Upper lobe of left lung (tissue), 4 donors: ENCODE data around the gene SLC5A1.
"Not testable (repeated sequence)": the region's sequence is repeated elsewhere in the genome, so short reads cannot be mapped to it uniquely, and the experiment has no call there.

Source experiments
- CTCF ChIP-seq, 6 experiments: fragments of 450-650 bp in 4 of 6; fragments of 200-600 bp in 2 of 6; sonication (generic) in 2 of 6; IDR thresholded peaks; one replicate each; pipeline ENCODE4 v1.5.1; 2016 to 2019; ENCODE audit warnings: antibody characterized with exemption in 6 of 6
- POLR2A ChIP-seq, 4 donors: fragments of 450-650 bp; IDR thresholded peaks; one replicate each; pipeline ENCODE4 v1.5.1; 2016 to 2017; ENCODE audit warnings: antibody characterized with exemption in 4 of 4, mild to moderate bottlenecking in 2 of 4

GRCh38 chr22:32154727-32155126 lies 111.7 kb downstream of the SLC5A1 start:
- not testable (repeated sequence) for TF ChIP-seq CTCF, POLR2A (IDR thresholded peaks at IDR 0.05)
